IPS DF 6.9 (cell line): ENCODE data around the gene OSM.
"Not testable (repeated sequence)": the region's sequence is repeated elsewhere in the genome, so short reads cannot be mapped to it uniquely, and the experiment has no call there.

Source experiments
- DNase-seq: peaks from one replicate; pipeline ENCODE4 v3.0.0-alpha.2; 2013; ENCODE audit warnings: low read depth, low spot score
- H3K27ac ChIP-seq: one replicate; pipeline ENCODE4 v1.5.1; 2013; ENCODE audit warnings: low read length, control low read depth
- H3K27me3 ChIP-seq: 2 replicates; pipeline ENCODE4 v1.6.1; 2013; ENCODE audit warnings: mild to moderate bottlenecking, low read length; ENCODE audit not compliant: control insufficient read depth, insufficient read depth
- H3K36me3 ChIP-seq: 2 replicates; pipeline ENCODE4 v1.6.1; 2013; ENCODE audit warnings: low read length; ENCODE audit not compliant: control insufficient read depth, insufficient read depth
- H3K4me1 ChIP-seq: 2 replicates; pipeline ENCODE4 v1.6.1; 2013; ENCODE audit warnings: low read length; ENCODE audit not compliant: control insufficient read depth, insufficient read depth
- H3K4me3 ChIP-seq: 2 replicates; pipeline ENCODE4 v1.5.1; 2013; ENCODE audit warnings: mild to moderate bottlenecking, low read length
- H3K9me3 ChIP-seq: 2 replicates; pipeline ENCODE4 v1.6.1; 2013; ENCODE audit warnings: low read length, inconsistent platforms; ENCODE audit not compliant: control insufficient read depth, insufficient read depth
- WGBS: extraction: QIAGEN DNeasy Blood & Tissue Kit; methylation state at CpG from one replicate; pipeline ENCODE4 v1.1.7; 2013; ENCODE audit warnings: mixed read lengths, missing lambda C conversion rate; ENCODE audit not compliant: insufficient read length, insufficient coverage; 5-methylcytosine and 5-hydroxymethylcytosine counted together

Gene OSM

GRCh38 chr22:30234786-30235470 lies 31.7 kb downstream of the OSM start:
- Histone ChIP-seq H3K4me3 (no peak overlapping the region), H3K27me3 (no peaks in the 10 kb centered on the region), H3K9me3 (no peaks in the 10 kb centered on the region), H3K27ac (no peak overlapping the region), H3K36me3 (no peaks in the 10 kb centered on the region), H3K4me1 (peaks cover 7% of the 10 kb centered on the region)
- no peak for DNase-seq
- no CpG with 5 or more reads among the region's 7 CpGs for WGBS

- not testable (repeated sequence) for H3K27me3 ChIP-seq, DNase-seq, H3K4me3 ChIP-seq, H3K9me3 ChIP-seq, H3K36me3 ChIP-seq, H3K4me1 ChIP-seq, H3K27ac ChIP-seq
- no CpG with 5 or more reads among the region's 3 CpGs for WGBS
These were observed 32.3 kb downstream of the OSM start for GRCh38 chr22:30234325-30234724.

GRCh38 chr22:30233582-30233981 lies 33.1 kb downstream of the OSM start:
- Histone ChIP-seq H3K27me3 (no peaks in the 10 kb centered on the region), H3K4me3 (no peak overlapping the region), H3K4me1 (peaks cover 7% of the 10 kb centered on the region), H3K27ac (no peak overlapping the region), H3K9me3 (no peaks in the 10 kb centered on the region), H3K36me3 (no peaks in the 10 kb centered on the region)
- DNase-seq, result no peak
- WGBS, result no CpG with 5 or more reads among the region's 6 CpGs

DNA sequence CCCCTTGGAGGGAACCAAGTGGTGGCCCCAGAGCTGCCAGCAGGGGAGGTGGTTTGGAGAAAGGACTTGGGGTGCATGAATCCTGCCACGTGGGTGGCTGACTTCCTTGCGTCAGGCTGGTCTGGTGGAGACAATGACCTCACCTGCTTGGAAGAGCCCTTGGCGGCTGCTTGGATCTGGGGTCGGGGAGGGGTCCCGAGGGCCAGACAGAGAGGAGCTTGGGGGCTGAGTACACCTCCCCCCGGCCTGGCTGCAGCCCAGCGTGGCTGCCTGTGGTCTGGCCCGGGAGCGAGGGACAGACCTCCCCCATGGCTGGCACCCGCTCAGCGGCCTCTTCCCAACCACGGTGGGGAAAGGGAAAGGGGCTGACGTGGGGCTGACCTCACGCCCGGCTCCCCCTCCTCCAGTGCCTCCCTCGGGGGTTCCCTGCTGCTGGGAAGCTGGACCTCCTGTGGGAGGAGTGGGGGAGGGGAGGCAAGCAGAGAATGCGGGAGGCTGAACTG lies 33.9 kb downstream of the OSM start:
- H3K4me1 ChIP-seq, result peaks cover 8% of the 10 kb centered on the region
- H3K27me3 ChIP-seq, result no peaks in the 10 kb centered on the region
- WGBS, result no CpG with 5 or more reads among the region's 17 CpGs

GRCh38 chr22:30230787-30231461 lies 35.7 kb downstream of the OSM start:
- no peaks in the 10 kb centered on the region for H3K36me3 ChIP-seq
- no peak for DNase-seq
- no peaks in the 10 kb centered on the region for H3K27me3 ChIP-seq
- no CpG with 5 or more reads among the region's 9 CpGs for WGBS
- no peak overlapping the region for H3K27ac ChIP-seq
- no peaks in the 10 kb centered on the region for H3K9me3 ChIP-seq
- H3K4me1 ChIP-seq, result peaks cover 8% of the 10 kb centered on the region
- no peak overlapping the region for H3K4me3 ChIP-seq

More for the DNA sequence above, 33.9 kb downstream of the OSM start:
- Histone ChIP-seq H3K36me3 (no peaks in the 10 kb centered on the region), H3K4me3 (no peak overlapping the region), H3K9me3 (no peaks in the 10 kb centered on the region), H3K27ac (no peak overlapping the region)
- DNase-seq, result no peak

DNA sequence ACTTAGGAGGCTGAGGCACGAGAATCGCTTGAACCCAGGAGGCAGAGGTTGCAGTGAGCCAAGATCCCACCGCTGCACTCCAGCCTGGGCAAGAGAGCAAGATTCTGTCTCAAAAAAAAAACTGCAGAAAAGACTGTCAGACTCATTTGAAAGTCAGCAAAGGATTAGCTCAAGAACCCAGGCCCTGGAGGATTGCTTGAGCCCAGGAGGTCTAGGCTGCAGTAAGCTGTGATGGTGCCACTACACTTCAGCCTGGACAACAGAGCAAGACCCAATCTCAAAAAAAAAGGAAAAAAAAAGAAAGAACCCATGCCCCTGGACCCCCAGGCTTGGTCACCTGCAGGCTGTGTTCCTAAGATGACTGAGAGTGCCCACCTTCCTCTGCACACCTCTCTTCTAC lies 36.3 kb downstream of the OSM start:
- Histone ChIP-seq H3K4me1 (peaks cover 6% of the 10 kb centered on the region; the same call in 1 of the 2 replicates), H3K27ac (no peak overlapping the region), H3K27me3 (no peaks in the 10 kb centered on the region), H3K4me3 (no peak overlapping the region), H3K9me3 (no peaks in the 10 kb centered on the region), H3K36me3 (no peaks in the 10 kb centered on the region)
- WGBS, result no CpG with 5 or more reads among the region's 3 CpGs
- DNase-seq, result no peak

- H3K27ac ChIP-seq, result no peak overlapping the region
- no peak for DNase-seq
- no CpG with 5 or more reads among the region's 21 CpGs for WGBS
- no peaks in the 10 kb centered on the region for H3K36me3 ChIP-seq
- no peaks in the 10 kb centered on the region for H3K9me3 ChIP-seq
- H3K4me3 ChIP-seq, result no peak overlapping the region
- H3K27me3 ChIP-seq, result no peaks in the 10 kb centered on the region
- H3K4me1 ChIP-seq, result peaks cover 6% of the 10 kb centered on the region; the same call in 1 of the 2 replicates
These were observed 37.9 kb downstream of the OSM start for GRCh38 chr22:30228509-30229359.

- Histone ChIP-seq H3K9me3 (no peaks in the 10 kb centered on the region), H3K4me1 (peaks cover 3% of the 10 kb centered on the region; the same call in 1 of the 2 replicates), H3K36me3 (no peaks in the 10 kb centered on the region), H3K4me3 (no peak overlapping the region), H3K27me3 (no peaks in the 10 kb centered on the region), H3K27ac (no peak overlapping the region)
- WGBS, result no CpG with 5 or more reads among the region's 4 CpGs
- DNase-seq, result no peak
These were observed 39.0 kb downstream of the OSM start for GRCh38 chr22:30227438-30228228.

DNA sequence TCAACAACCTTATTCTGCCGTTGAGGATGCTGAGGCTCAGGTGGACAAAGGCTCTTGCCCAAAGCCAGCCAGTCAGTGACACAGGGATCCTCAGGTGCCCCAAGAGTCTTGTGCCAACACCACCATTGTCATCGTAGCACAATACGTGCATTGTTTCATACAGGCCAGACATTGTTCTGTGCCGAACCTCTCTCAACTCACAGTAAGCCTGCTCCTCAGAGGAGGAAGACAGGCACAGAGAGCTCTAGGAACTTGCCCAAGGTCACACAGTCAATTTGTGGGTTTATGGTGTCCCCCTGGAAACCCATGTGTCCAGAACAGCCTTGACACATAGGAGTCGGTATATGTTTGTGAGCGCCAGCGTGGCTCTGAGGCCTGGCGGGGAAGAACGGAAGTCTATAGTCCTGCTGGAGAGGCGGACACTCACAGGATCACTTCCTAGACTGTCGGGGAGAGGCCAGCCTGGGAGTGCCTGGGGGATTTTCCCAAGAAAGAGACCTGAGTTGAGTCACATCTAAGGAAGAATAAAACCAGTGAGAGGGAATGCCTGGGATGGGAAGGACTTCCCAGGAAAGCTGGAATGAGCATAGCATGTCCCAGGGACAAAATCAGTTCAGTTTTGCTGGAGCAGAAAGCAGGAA lies 40.3 kb downstream of the OSM start:
- WGBS, result no CpG with 5 or more reads among the region's 11 CpGs
- Histone ChIP-seq H3K4me1 (peaks cover 3% of the 10 kb centered on the region; the same call in 1 of the 2 replicates), H3K9me3 (no peaks in the 10 kb centered on the region), H3K4me3 (no peak overlapping the region), H3K27me3 (no peaks in the 10 kb centered on the region), H3K27ac (no peak overlapping the region), H3K36me3 (no peaks in the 10 kb centered on the region)
- no peak for DNase-seq
